Adrenal gland (tissue), 12 donors: ENCODE measurements around the gene CDK13. TPM values are rescaled to one million over a fixed set of nuclear protein-coding genes. Genes with fewer than 3 reads are reported as not detected.
A peak's percentile ranks its signal among the peaks of the same experiment; 100 is the strongest.

Source experiments
- DNase-seq, 7 donors: peaks; one replicate each; pipeline ENCODE4 v3.0.0-alpha.2; 2019 to 2020
- H3K27ac ChIP-seq, 5 donors: fragments of 200-600 bp; sonication (generic) in 4 of 5; 1 replicate in 3 of 5; 2 replicates in 2 of 5; pipeline versions ENCODE4 v1.5.1 to v1.8.0; 2016 to 2020; ENCODE audit warnings: mild to moderate bottlenecking in 1 of 5
- H3K27me3 ChIP-seq: fragments of 200-600 bp; 2 replicates; pipeline ENCODE4 v1.8.0; 2021
- H3K36me3 ChIP-seq, 2 donors: fragments of 200-600 bp; replicated peaks in 1 of 2; 1 replicate in 1 of 2; 2 replicates in 1 of 2; pipeline versions ENCODE4 v1.5.1 to v1.8.0; 2018 to 2022
- H3K4me1 ChIP-seq, 2 donors: fragments of 200-600 bp; replicated peaks in 1 of 2; 1 replicate in 1 of 2; 2 replicates in 1 of 2; pipeline versions ENCODE4 v1.5.1 to v1.8.0; 2018 to 2021
- H3K4me3 ChIP-seq, 4 donors: fragments of 200-600 bp; sonication (generic) in 3 of 4; one replicate each; pipeline ENCODE4 v1.5.1; 2016 to 2018
- H3K9me3 ChIP-seq, 3 donors: fragments of 200-600 bp; sonication (generic) in 1 of 3; replicated peaks in 1 of 3; 1 replicate in 2 of 3; 2 replicates in 1 of 3; pipeline versions ENCODE4 v1.5.1 to v1.8.0; 2016 to 2021
- CTCF ChIP-seq, 6 experiments: fragments of 450-650 bp in 4 of 6; fragments of 200-600 bp in 2 of 6; sonication (generic) in 1 of 6; IDR thresholded peaks; 1 replicate in 5 of 6; 2 replicates in 1 of 6; pipeline versions ENCODE4 v1.5.1 to v1.8.0; 2016 to 2021; ENCODE audit warnings: antibody characterized with exemption in 6 of 6, mild to moderate bottlenecking in 2 of 6, moderate library complexity in 1 of 6
- POLR2A ChIP-seq, 2 donors: fragments of 450-650 bp; IDR thresholded peaks; one replicate each; pipeline ENCODE4 v1.6.1; 2017; ENCODE audit warnings: antibody characterized with exemption in 2 of 2, mild to moderate bottlenecking in 2 of 2, moderate library complexity in 1 of 2
- WGBS, 4 donors: extraction: QIAGEN DNeasy Blood & Tissue Kit in 2 of 4; methylation state at CpG; one replicate each; pipeline versions ENCODE4 v1.1.5 to v1.1.7; 2013 to 2017; 5-methylcytosine and 5-hydroxymethylcytosine counted together
- intact Hi-C, 2 donors: fragments of 100-400 bp; cut with DNase I; formaldehyde crosslinking; loops; one replicate each; pipeline versions ENCODE4 v1.14.1 to v1.15.0; 2022 to 2023
- polyA plus RNA-seq, 3 donors: library from polyadenylated mRNA; stranded (reverse); fragments of 200-250 nt in 2 of 3; fragments of 350-450 nt in 1 of 3; fragmentation: Illumina TruSeq in 1 of 3; extraction: RNeasy Lipid Tissue Mini Kit (QIAGEN cat#74804) in 1 of 3; gene quantifications; one replicate each; pipeline ENCODE4 v1.2.3, GENCODE V29; 2013 to 2014
- total RNA-seq, 9 donors: library from RNA; depleted of rRNA in 4 of 9; stranded (reverse); fragments of >200 nt in 4 of 9; fragments of 120-200 nt in 1 of 9; fragmentation: NEBNext Ultra II Directional in 1 of 9; extraction: Animal tissue kit (Norgen Biotek cat#: 25700) in 1 of 9; gene quantifications; one replicate each; pipeline versions ENCODE4 v1.1.0 to v1.2.4, GENCODE V29; 2013 to 2023
- donor health status: healthy with polysubstance abuse.
- donor health status: Bipolar disorder and iron deficiency.
- donor health status: DM: yes; HTN: yes; CAD: no.
- donor health status: DM: no; HTN: no; CAD: no.
- donor health status: DM: no; HTN: no; CAD: no.
- donor health status: DM: yes; HTN: yes; CAD: no.

The CDK13 gene
- total and polyA plus RNA-seq, 12 donors = 21.2 to 77.7 (median 40.2) TPM

GRCh38 chr7:40095695-40096327 is 145.8 kb downstream of the CDK13 start:
- no peak for DNase-seq
- no peaks in the 10 kb centered on the region for H3K27me3 ChIP-seq
- H3K27ac ChIP-seq = peak overlapping the region in 3 of 5 donors; percentile 9 to 24 (median 17)
- intact Hi-C loops = no loop called here
- TF ChIP-seq POLR2A (IDR thresholded peaks at IDR 0.05) = no peak
- TF ChIP-seq CTCF (IDR thresholded peaks at IDR 0.05) = no peak
- H3K9me3 ChIP-seq = no peaks in the 10 kb centered on the region
- peaks cover 0 to 25% of the 10 kb centered on the region in 2 donors for H3K36me3 ChIP-seq
- 9 to 21% (median 14%) methylated on average over 1 of the region's 1 CpG for WGBS, 4 donors
- H3K4me3 ChIP-seq = no peak overlapping the region
- H3K4me1 ChIP-seq = peaks cover 30 to 61% of the 10 kb centered on the region in 2 donors

GRCh38 chr7:40097728-40098127 is 147.7 kb downstream of the CDK13 start:
- Histone ChIP-seq H3K4me1 (peaks cover 30 to 54% of the 10 kb centered on the region in 2 donors), H3K36me3 (peaks cover 0 to 21% of the 10 kb centered on the region in 2 donors), H3K27ac (no peak overlapping the region), H3K27me3 (no peaks in the 10 kb centered on the region), H3K4me3 (no peak overlapping the region), H3K9me3 (no peaks in the 10 kb centered on the region)
- TF ChIP-seq POLR2A (IDR thresholded peaks at IDR 0.05) (no peak), CTCF (IDR thresholded peaks at IDR 0.05) (no peak)
- WGBS, 4 donors = 50 to 60% (median 55%) methylated on average over 2 of the region's 2 CpGs
- intact Hi-C loops = no loop called here
- DNase-seq = no peak

- intact Hi-C loops = no loop called here
- Histone ChIP-seq H3K4me3 (no peak overlapping the region), H3K9me3 (no peaks in the 10 kb centered on the region), H3K27ac (no peak overlapping the region), H3K27me3 (no peaks in the 10 kb centered on the region), H3K4me1 (peaks cover 25 to 44% of the 10 kb centered on the region in 2 donors), H3K36me3 (peaks cover 0 to 12% of the 10 kb centered on the region in 2 donors)
- DNase-seq = no peak
- TF ChIP-seq POLR2A (IDR thresholded peaks at IDR 0.05) (no peak), CTCF (IDR thresholded peaks at IDR 0.05) (no peak)
Observed at GRCh38 chr7:40098810-40099209, 148.8 kb downstream of the CDK13 start.

GRCh38 chr7:40099837-40100236 is 149.8 kb downstream of the CDK13 start:
- Histone ChIP-seq H3K36me3 (peaks cover 0 to 4% of the 10 kb centered on the region in 2 donors), H3K27me3 (no peaks in the 10 kb centered on the region), H3K27ac (no peak overlapping the region), H3K9me3 (no peaks in the 10 kb centered on the region), H3K4me3 (no peak overlapping the region), H3K4me1 (peaks cover 19 to 44% of the 10 kb centered on the region in 2 donors)
- DNase-seq = peak in 1 of 7 donors; percentile 10
- TF ChIP-seq POLR2A (IDR thresholded peaks at IDR 0.05) (no peak), CTCF (IDR thresholded peaks at IDR 0.05) (no peak)
- 67 to 80% (median 74%) methylated on average over 4 of the region's 4 CpGs for WGBS, 4 donors
- intact Hi-C loops = no loop called here
